GM12872 (cell line): ENCODE results near the gene PLPP4.

Experiments used
- CTCF ChIP-seq: IDR thresholded peaks from 3 replicates; pipeline ENCODE4 v1.5.1; 2011; ENCODE audit warnings: low read depth, mild to moderate bottlenecking, low read length, moderate library complexity; ENCODE audit not compliant: insufficient read depth

PLPP4 gene

GRCh38 chr10:120423431-120424197, 33.4 kb upstream of the PLPP4 start:
- peak; percentile 92 for TF ChIP-seq CTCF

- TF ChIP-seq CTCF = no peak
Observed at GRCh38 chr10:120424198-120424464, 32.9 kb upstream of the PLPP4 start.

GRCh38 chr10:120426306-120426705, 30.7 kb upstream of the PLPP4 start:
- TF ChIP-seq CTCF = no peak

- no peak for TF ChIP-seq CTCF
Observed at GRCh38 chr10:120428754-120429153, 28.3 kb upstream of the PLPP4 start.

GRCh38 chr10:120429395-120429794, 27.6 kb upstream of the PLPP4 start:
- no peak for TF ChIP-seq CTCF

GRCh38 chr10:120431251-120431651, 25.8 kb upstream of the PLPP4 start:
- no peak for TF ChIP-seq CTCF

GRCh38 chr10:120432209-120432608, 24.8 kb upstream of the PLPP4 start:
- no peak for TF ChIP-seq CTCF
